ENCODE data around the gene GJD2.

GJD2 gene

DNA sequence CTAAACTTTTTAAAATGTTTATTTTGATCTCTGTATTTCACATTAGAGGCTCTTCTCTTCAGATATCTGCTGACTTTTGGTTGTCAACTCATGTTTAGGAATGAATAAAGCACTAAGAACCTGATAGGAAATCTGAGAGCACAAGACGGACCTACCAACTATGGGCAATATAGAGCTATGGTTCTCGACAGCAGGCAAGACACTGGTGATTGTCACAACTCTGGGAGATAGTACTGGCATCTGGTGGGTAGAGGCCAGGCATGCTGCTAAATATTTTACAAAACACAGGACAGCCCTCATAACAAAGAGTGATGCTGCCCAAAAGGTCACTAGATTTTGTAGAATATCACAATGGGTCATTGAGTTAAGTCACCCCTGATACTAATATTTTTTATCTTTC, 17.5 kb upstream of the GJD2 start:
- Histone ChIP-seq H3K27ac (ENCODE audit: low read depth, low read length) (no peak overlapping the region), H3K4me1 (ENCODE audit: insufficient read depth, low read length) (peaks cover 10% of the 10 kb centered on the region; the same call in 1 of the 2 replicates), H3K36me3 (ENCODE audit: insufficient read depth, low read length) (no peaks in the 10 kb centered on the region), H3K27me3 (ENCODE audit: insufficient read depth, low read length) (no peaks in the 10 kb centered on the region), H3K9ac (ENCODE audit: low read depth, low read length) (no peak overlapping the region), H3K4me3 (ENCODE audit: low read length) (no peak overlapping the region), H3K9me3 (ENCODE audit: insufficient read depth, low read depth, low read length) (no peaks in the 10 kb centered on the region)
- WGBS = 96% methylated on average over 2 of the region's 2 CpGs

DNA sequence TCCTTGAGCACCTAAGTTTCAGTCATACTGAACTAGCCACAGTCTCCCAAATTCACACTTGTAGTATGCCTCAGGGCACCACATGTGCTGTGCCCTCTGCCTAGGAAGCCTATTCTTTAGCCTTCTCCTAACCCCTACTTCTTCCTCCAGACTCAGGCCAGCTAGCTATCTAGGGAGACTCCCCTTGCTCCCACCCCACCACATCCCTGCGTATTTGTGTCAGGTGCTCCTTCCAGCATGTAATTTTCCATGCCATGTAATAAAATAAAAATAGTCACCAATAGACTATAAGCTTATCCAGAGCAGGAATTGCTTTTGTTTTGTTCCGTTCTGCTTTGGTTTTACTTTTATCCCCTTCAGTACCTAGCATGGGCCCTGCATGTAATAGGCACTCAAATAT, 14.9 kb upstream of the GJD2 start:
- WGBS = 92% methylated on average over 2 of the region's 2 CpGs
- Histone ChIP-seq H3K4me1 (ENCODE audit: insufficient read depth, low read length) (peaks cover 10% of the 10 kb centered on the region; the same call in 1 of the 2 replicates), H3K36me3 (ENCODE audit: insufficient read depth, low read length) (no peaks in the 10 kb centered on the region), H3K9me3 (ENCODE audit: insufficient read depth, low read depth, low read length) (no peaks in the 10 kb centered on the region), H3K27me3 (ENCODE audit: insufficient read depth, low read length) (no peaks in the 10 kb centered on the region), H3K27ac (ENCODE audit: low read depth, low read length) (no peak overlapping the region), H3K9ac (ENCODE audit: low read depth, low read length) (no peak overlapping the region), H3K4me3 (ENCODE audit: low read length) (no peak overlapping the region)

DNA sequence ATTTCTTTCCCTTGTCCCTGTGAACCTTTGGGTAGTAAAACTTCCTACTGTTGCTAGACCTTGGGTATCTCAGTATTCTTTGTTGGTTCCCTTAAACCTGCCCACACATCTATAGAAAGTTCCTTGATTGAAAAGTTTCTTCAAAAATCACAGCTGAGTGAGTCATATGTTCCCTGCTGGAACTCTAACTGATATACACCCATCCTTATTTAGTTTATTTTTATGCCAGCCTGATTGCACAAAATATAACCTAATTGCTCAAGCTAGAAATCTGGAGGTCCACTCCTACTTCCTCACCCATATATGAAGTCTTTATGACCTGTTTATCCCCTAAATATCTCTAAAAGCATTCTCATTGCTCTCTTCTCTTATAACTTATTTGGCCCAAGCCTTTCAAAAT, 13.7 kb upstream of the GJD2 start:
- Histone ChIP-seq H3K4me3 (ENCODE audit: low read length) (no peak overlapping the region), H3K27me3 (ENCODE audit: insufficient read depth, low read length) (no peaks in the 10 kb centered on the region), H3K4me1 (ENCODE audit: insufficient read depth, low read length) (0 out of 2 replicates have a peak, but pooled peaks cover 4% of the 10 kb centered on the region), H3K27ac (ENCODE audit: low read depth, low read length) (no peak overlapping the region), H3K9ac (ENCODE audit: low read depth, low read length) (no peak overlapping the region), H3K36me3 (ENCODE audit: insufficient read depth, low read length) (no peaks in the 10 kb centered on the region), H3K9me3 (ENCODE audit: insufficient read depth, low read depth, low read length) (no peaks in the 10 kb centered on the region)

DNA sequence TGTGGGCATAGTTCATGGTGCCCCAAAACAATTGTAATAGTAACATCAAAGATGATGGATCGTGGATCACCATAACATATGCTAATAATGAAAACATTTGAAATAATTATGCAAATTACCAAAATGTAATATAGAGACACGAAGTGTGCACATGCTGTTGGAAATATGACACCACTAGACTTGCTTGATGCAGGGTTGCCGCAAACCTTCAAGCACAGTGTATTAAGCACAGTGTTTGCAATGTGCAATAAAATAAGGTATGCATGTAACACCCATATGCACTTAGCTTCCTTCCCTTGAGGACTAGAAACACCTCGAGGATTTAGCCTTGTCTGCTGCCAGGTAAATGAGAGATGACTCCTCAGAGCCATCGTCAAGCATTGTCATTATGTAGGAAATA, 10.9 kb upstream of the GJD2 start:
- Histone ChIP-seq H3K27me3 (ENCODE audit: insufficient read depth, low read length) (no peaks in the 10 kb centered on the region), H3K27ac (ENCODE audit: low read depth, low read length) (no peak overlapping the region), H3K9me3 (ENCODE audit: insufficient read depth, low read depth, low read length) (no peaks in the 10 kb centered on the region), H3K36me3 (ENCODE audit: insufficient read depth, low read length) (no peaks in the 10 kb centered on the region), H3K4me1 (ENCODE audit: insufficient read depth, low read length) (0 out of 2 replicates have a peak, but pooled peaks cover 4% of the 10 kb centered on the region), H3K9ac (ENCODE audit: low read depth, low read length) (no peak overlapping the region), H3K4me3 (ENCODE audit: low read length) (no peak overlapping the region)
- WGBS = 89% methylated on average over 4 of the region's 5 CpGs

DNA sequence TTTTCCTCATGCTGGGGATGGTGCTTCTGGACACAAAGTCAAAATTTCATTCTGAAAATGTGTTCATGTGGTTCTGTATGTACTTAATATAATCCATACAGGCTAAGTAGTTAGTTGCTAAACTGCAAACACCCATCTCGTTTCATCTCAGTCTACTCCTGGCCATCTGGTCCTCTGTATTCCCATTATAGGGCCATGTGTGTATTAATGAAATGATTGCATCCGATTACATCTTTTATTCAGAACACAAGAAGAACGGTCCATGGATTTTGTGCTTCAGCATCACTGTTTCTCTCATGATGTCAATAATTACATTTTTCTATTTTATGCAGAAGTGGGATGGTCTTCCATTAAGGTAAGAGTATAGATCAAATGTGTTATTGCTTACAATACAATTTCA, 6.1 kb upstream of the GJD2 start:
- WGBS = 50% methylated on average over 2 of the region's 3 CpGs
- H3K9me3 ChIP-seq (ENCODE audit: insufficient read depth, low read depth, low read length) = no peaks in the 10 kb centered on the region
- peaks cover 33% of the 10 kb centered on the region for H3K27me3 ChIP-seq (ENCODE audit: insufficient read depth, low read length)
- H3K9ac ChIP-seq (ENCODE audit: low read depth, low read length) = no peak overlapping the region
- H3K4me1 ChIP-seq (ENCODE audit: insufficient read depth, low read length) = peaks cover 4% of the 10 kb centered on the region
- no peak overlapping the region for H3K27ac ChIP-seq (ENCODE audit: low read depth, low read length)
- H3K36me3 ChIP-seq (ENCODE audit: insufficient read depth, low read length) = no peaks in the 10 kb centered on the region
- H3K4me3 ChIP-seq (ENCODE audit: low read length) = no peak overlapping the region

DNA sequence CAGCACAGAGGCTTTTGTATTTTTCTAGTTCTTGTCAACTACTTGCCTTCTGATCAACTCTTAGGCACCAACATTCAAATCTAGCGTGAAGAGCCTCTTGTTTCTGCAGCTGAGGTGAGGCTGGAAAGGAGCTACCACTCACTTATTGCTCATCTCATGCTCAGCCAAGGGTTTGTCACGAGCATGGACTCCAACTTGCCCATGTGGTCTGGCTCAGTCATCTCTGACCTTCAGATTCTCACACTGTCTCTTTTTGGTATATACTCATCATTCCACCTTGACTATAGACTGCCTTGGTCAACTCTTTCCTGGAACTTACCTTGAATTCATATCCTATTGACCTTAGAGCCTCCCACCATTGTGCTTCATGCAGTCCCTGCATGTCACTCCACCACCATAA, 5.2 kb upstream of the GJD2 start:
- 67% methylated on average over 2 of the region's 2 CpGs for WGBS
- Histone ChIP-seq H3K4me3 (ENCODE audit: low read length) (no peak overlapping the region), H3K36me3 (ENCODE audit: insufficient read depth, low read length) (no peaks in the 10 kb centered on the region), H3K9me3 (ENCODE audit: insufficient read depth, low read depth, low read length) (no peaks in the 10 kb centered on the region), H3K9ac (ENCODE audit: low read depth, low read length) (no peak overlapping the region), H3K27me3 (ENCODE audit: insufficient read depth, low read length) (peaks cover 43% of the 10 kb centered on the region), H3K27ac (ENCODE audit: low read depth, low read length) (no peak overlapping the region), H3K4me1 (ENCODE audit: insufficient read depth, low read length) (peaks cover 4% of the 10 kb centered on the region)

DNA sequence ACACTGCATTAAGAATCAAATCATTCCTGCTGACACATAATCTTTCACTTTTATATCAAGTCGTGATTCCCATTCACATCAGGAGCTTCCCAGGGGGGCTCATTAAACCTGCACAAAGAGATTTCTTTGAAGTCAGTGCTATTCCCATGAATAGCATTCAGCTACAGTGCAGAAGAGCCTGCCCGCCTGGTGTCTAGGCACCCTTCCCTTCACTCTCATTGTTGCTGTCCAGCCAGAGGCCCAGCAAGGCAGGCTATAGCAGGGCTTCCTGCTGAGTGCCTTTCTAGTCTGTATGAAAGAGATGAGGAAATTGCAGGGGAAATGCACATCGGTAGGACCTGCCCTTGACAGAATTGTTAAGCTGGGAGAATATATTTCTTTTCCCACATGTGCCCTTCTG, 4.5 kb upstream of the GJD2 start:
- no peak overlapping the region for H3K27ac ChIP-seq (ENCODE audit: low read depth, low read length)
- H3K27me3 ChIP-seq (ENCODE audit: insufficient read depth, low read length) = peaks cover 49% of the 10 kb centered on the region
- H3K4me3 ChIP-seq (ENCODE audit: low read length) = no peak overlapping the region
- 46% methylated on average over 3 of the region's 3 CpGs for WGBS
- H3K4me1 ChIP-seq (ENCODE audit: insufficient read depth, low read length) = peaks cover 4% of the 10 kb centered on the region
- no peaks in the 10 kb centered on the region for H3K9me3 ChIP-seq (ENCODE audit: insufficient read depth, low read depth, low read length)
- H3K36me3 ChIP-seq (ENCODE audit: insufficient read depth, low read length) = no peaks in the 10 kb centered on the region
- no peak overlapping the region for H3K9ac ChIP-seq (ENCODE audit: low read depth, low read length)

DNA sequence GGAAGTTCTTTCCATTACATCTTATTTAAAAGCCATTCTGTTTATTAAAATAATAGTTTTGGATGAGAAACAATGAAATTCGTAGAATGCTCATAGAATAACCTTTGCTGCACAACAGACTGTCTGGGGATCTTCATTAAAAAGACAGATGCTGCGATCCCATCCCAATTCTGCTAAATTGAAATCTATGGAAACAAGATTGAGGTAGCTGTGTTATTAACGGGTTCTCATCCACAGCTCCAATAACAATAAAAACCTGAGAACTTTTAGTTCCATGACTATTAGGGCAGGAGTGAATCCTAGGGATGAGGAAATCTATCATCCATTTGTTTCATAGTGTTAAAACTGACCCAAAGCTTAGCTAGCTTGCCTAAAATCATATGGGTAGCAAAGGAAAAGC, 2.5 kb upstream of the GJD2 start:
- Histone ChIP-seq H3K4me1 (ENCODE audit: insufficient read depth, low read length) (peaks cover 4% of the 10 kb centered on the region), H3K9me3 (ENCODE audit: insufficient read depth, low read depth, low read length) (no peaks in the 10 kb centered on the region), H3K4me3 (ENCODE audit: low read length) (no peak overlapping the region), H3K36me3 (ENCODE audit: insufficient read depth, low read length) (no peaks in the 10 kb centered on the region), H3K27me3 (ENCODE audit: insufficient read depth, low read length) (peaks cover 66% of the 10 kb centered on the region), H3K9ac (ENCODE audit: low read depth, low read length) (no peak overlapping the region), H3K27ac (ENCODE audit: low read depth, low read length) (no peak overlapping the region)
- 86% methylated on average over 1 of the region's 3 CpGs for WGBS

DNA sequence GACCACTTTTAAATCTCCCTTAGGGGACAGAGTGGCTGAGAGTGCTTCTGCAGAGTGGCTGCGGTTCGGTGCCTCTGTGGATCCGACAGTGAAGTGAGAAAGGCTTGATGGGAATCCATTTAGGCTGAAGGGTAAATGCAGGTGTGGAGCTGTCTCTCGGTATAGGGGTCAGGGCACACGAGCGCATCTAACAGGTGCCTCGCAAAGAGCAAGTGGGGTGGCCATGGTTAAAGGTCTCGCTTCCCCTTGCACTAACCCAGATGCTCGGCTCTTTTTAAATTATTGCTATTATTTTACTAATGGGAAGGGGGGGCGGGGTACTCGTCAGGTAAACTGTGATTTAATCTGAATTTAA, 598 bp upstream of the GJD2 start:
- no peak overlapping the region for H3K9ac ChIP-seq (ENCODE audit: low read depth, low read length)
- WGBS = 14% methylated on average over 9 of the region's 11 CpGs
- H3K27ac ChIP-seq (ENCODE audit: low read depth, low read length) = no peak overlapping the region
- peaks cover 4% of the 10 kb centered on the region for H3K4me1 ChIP-seq (ENCODE audit: insufficient read depth, low read length)
- H3K36me3 ChIP-seq (ENCODE audit: insufficient read depth, low read length) = no peaks in the 10 kb centered on the region
- H3K4me3 ChIP-seq (ENCODE audit: low read length) = peak overlapping the region; percentile 65
- no peaks in the 10 kb centered on the region for H3K9me3 ChIP-seq (ENCODE audit: insufficient read depth, low read depth, low read length)
- H3K27me3 ChIP-seq (ENCODE audit: insufficient read depth, low read length) = peaks cover 74% of the 10 kb centered on the region

DNA sequence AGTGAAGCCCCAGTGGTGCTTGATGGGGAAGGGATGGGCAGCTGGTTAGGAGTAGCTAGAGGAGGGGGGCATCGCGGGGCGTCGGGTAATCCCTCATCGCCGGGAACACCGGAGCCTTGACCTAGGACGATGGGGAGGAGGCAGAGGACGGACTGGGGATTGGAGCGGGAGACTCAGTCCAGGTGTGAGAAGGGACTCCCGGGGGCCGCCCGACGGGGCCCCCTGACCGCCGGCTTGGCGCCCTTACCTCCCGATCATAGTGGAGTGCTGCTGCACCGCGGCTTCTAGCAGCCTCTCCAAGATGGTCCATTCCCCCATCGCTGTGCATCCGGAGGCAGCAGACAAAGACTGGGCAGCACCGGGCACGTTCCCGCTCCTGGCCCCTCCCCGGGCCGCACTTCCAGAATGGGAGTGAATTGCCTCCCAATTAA, 612 bp downstream of the GJD2 start:
- H3K36me3 ChIP-seq (ENCODE audit: insufficient read depth, low read length) = no peaks in the 10 kb centered on the region
- 6% methylated on average over 27 of the region's 27 CpGs for WGBS
- H3K27me3 ChIP-seq (ENCODE audit: insufficient read depth, low read length) = peaks cover 77% of the 10 kb centered on the region
- no peak overlapping the region for H3K9ac ChIP-seq (ENCODE audit: low read depth, low read length)
- H3K4me1 ChIP-seq (ENCODE audit: insufficient read depth, low read length) = no peaks in the 10 kb centered on the region
- peak overlapping the region; percentile 65 for H3K4me3 ChIP-seq (ENCODE audit: low read length)
- H3K27ac ChIP-seq (ENCODE audit: low read depth, low read length) = no peak overlapping the region
- H3K9me3 ChIP-seq (ENCODE audit: insufficient read depth, low read depth, low read length) = no peaks in the 10 kb centered on the region

DNA sequence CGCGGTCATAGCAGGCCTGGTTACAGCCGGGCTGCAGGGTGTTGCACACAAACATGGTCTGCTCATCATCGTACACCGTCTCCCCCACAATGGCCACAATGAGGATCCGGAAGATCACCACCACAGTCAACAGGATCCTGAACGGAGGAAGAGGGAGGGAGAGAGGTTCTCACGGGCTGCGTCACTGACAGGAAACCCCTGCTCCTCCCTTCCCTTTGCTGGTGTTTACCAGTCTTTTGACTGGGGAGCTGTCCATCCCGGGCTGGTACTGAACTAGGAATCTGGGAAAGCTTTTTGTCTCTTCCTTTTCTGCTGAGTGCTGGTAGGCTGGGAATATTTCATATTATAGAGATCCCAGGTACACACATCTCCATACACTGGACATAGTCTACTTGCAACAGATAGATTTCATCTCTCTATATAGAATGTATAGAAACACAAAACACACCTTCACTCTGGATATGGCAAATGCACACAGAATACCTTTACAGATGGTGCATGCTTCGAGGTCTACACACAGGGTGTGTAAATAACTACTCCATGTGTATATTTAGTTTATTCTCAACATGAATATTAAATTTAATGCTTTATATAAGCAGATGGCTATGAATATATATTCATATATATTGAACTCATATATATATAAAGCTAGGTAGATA, 1.4 kb downstream of the GJD2 start:
- no peaks in the 10 kb centered on the region for H3K4me1 ChIP-seq (ENCODE audit: insufficient read depth, low read length)
- H3K4me3 ChIP-seq (ENCODE audit: low read length) = peak overlapping the region; percentile 25; the same call in 1 of the 2 replicates
- no peaks in the 10 kb centered on the region for H3K9me3 ChIP-seq (ENCODE audit: insufficient read depth, low read depth, low read length)
- peaks cover 72% of the 10 kb centered on the region for H3K27me3 ChIP-seq (ENCODE audit: insufficient read depth, low read length)
- 40% methylated on average over 9 of the region's 11 CpGs for WGBS
- no peaks in the 10 kb centered on the region for H3K36me3 ChIP-seq (ENCODE audit: insufficient read depth, low read length)
- no peak overlapping the region for H3K27ac ChIP-seq (ENCODE audit: low read depth, low read length)
- H3K9ac ChIP-seq (ENCODE audit: low read depth, low read length) = no peak overlapping the region

DNA sequence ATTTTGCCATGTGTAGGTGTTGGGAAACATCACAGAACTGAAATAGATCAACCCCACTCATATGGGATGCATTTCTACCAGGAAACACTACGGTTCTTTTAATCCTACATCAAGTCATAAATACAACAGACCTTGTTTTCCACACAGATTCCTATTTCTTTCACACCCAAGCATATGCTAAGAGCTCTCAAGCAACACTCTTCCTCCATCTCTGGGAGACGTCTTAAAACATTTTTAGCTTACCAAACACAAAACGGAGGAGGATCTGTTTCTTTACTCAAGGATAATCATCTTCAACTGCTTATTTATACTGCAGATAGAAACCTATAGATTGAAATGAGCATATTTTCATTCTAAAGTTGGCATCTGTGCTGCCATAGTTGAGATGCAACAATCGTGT, 5.1 kb downstream of the GJD2 start:
- WGBS = 83% methylated on average over 4 of the region's 4 CpGs
- Histone ChIP-seq H3K9ac (ENCODE audit: low read depth, low read length) (no peak overlapping the region), H3K4me1 (ENCODE audit: insufficient read depth, low read length) (no peaks in the 10 kb centered on the region), H3K9me3 (ENCODE audit: insufficient read depth, low read depth, low read length) (no peaks in the 10 kb centered on the region), H3K27me3 (ENCODE audit: insufficient read depth, low read length) (peaks cover 35% of the 10 kb centered on the region), H3K27ac (ENCODE audit: low read depth, low read length) (no peak overlapping the region), H3K36me3 (ENCODE audit: insufficient read depth, low read length) (no peaks in the 10 kb centered on the region), H3K4me3 (ENCODE audit: low read length) (no peak overlapping the region)
